IMR-90 (cell line): Measurements from ENCODE around the gene ARHGEF17. TPM values are rescaled to one million over a fixed set of nuclear protein-coding genes. Genes with fewer than 3 reads are reported as not detected.

Experiments
- ATAC-seq: fragments of 200-7000 bp; cut with Tn5 transposase; 2 replicates; pipeline ENCODE4 v1.9.1; 2020; ENCODE audit warnings: low read depth, mild to moderate bottlenecking, moderate library complexity
- BruUV-seq: library from RNA; stranded (reverse); fragments of 400-500 nt; replicated peaks from 2 replicates; lab custom pipeline; 2021; lab: Mats Ljungman, UMichigan
- CTCF ChIA-PET: fragments of 300-600 bp; formaldehyde crosslinking; extraction: SDS; loops from one replicate; lab custom pipeline; 2021; ENCODE audit warnings: antibody characterized with exemption; lab: Yijun Ruan, JAX
- POLR2A ChIA-PET: fragments of 300-600 bp; sonication (Branson Sonifier 250); formaldehyde crosslinking; loops from one replicate; lab custom pipeline; 2022; ENCODE audit warnings: antibody characterized with exemption; ENCODE audit not compliant: unreplicated experiment; lab: Charles Lee
- DNase-seq: peaks from one replicate; pipeline ENCODE4 v3.0.0; 2013
- H2AFZ ChIP-seq: replicated peaks from 2 replicates; pipeline ENCODE3; 2013; ENCODE audit warnings: low read length, mild to moderate bottlenecking; ENCODE audit not compliant: poor library complexity
- H2AK5ac ChIP-seq: 2 replicates; pipeline ENCODE4 v1.6.1; 2013; ENCODE audit warnings: low read depth, low read length, inconsistent platforms
- H2AK9ac ChIP-seq: replicated peaks from 2 replicates; pipeline ENCODE3; 2013; ENCODE audit warnings: mild to moderate bottlenecking, low read depth, low read length, moderate library complexity; ENCODE audit not compliant: poor library complexity
- H2BK120ac ChIP-seq: 2 replicates; pipeline ENCODE4 v1.6.1; 2013; ENCODE audit warnings: low read depth, low read length, inconsistent platforms
- H2BK15ac ChIP-seq: 3 replicates; pipeline ENCODE4 v1.6.1; 2013; ENCODE audit warnings: low read depth, low read length, inconsistent platforms
- H2BK20ac ChIP-seq: 2 replicates; pipeline ENCODE4 v1.6.1; 2013; ENCODE audit warnings: low read depth, mild to moderate bottlenecking, inconsistent platforms, low read length, moderate library complexity
- H2BK5ac ChIP-seq: 2 replicates; pipeline ENCODE4 v1.6.1; 2013; ENCODE audit warnings: mild to moderate bottlenecking, low read depth, low read length, inconsistent platforms; ENCODE audit not compliant: poor library complexity, severe bottlenecking
- H3K14ac ChIP-seq: replicated peaks from 2 replicates; pipeline ENCODE4 v1.6.1; 2013; ENCODE audit warnings: low read depth, low read length, inconsistent platforms
- H3K18ac ChIP-seq: 2 replicates; pipeline ENCODE4 v1.6.1; 2013; ENCODE audit warnings: low read depth, low read length, control low read depth
- H3K23ac ChIP-seq: 2 replicates; pipeline ENCODE4 v1.6.1; 2013; ENCODE audit warnings: low read depth, low read length, inconsistent platforms
- H3K27ac ChIP-seq: 2 replicates; pipeline ENCODE4 v1.5.1; 2013; ENCODE audit warnings: mild to moderate bottlenecking, control low read depth, low read length; ENCODE audit not compliant: insufficient read depth
- H3K27me3 ChIP-seq: 2 replicates; pipeline ENCODE4 v1.6.1; 2013; ENCODE audit warnings: low read length; ENCODE audit not compliant: control insufficient read depth, insufficient read depth
- H3K36me3 ChIP-seq: 2 replicates; pipeline ENCODE4 v1.6.1; 2013; ENCODE audit warnings: low read length, mixed read lengths; ENCODE audit not compliant: control insufficient read depth, insufficient read depth
- H3K4ac ChIP-seq: 2 replicates; pipeline ENCODE4 v1.6.1; 2013; ENCODE audit warnings: low read depth, low read length, inconsistent platforms
- H3K4me1 ChIP-seq: 2 replicates; pipeline ENCODE4 v1.6.1; 2013; ENCODE audit warnings: low read length, mixed read lengths; ENCODE audit not compliant: control insufficient read depth, insufficient read depth
- H3K4me2 ChIP-seq: 2 replicates; pipeline ENCODE4 v1.6.1; 2013; ENCODE audit warnings: low read depth, mild to moderate bottlenecking, control low read depth, low read length, moderate library complexity
- H3K4me3 ChIP-seq: 2 replicates; pipeline ENCODE4 v1.5.1; 2013; ENCODE audit warnings: low read depth, mild to moderate bottlenecking, control low read depth, low read length, moderate library complexity; ENCODE audit not compliant: insufficient read depth
- H3K56ac ChIP-seq: 2 replicates; pipeline ENCODE4 v1.6.1; 2013; ENCODE audit warnings: low read length, inconsistent platforms; ENCODE audit not compliant: insufficient read depth; ENCODE audit errors: extremely low read depth
- H3K79me1 ChIP-seq, 2 experiments: 2 replicates each; pipeline ENCODE4 v1.6.1; 2013; ENCODE audit warnings: low read length in 2 of 2, inconsistent platforms in 1 of 2, low read depth in 1 of 2
- H3K9ac ChIP-seq: 2 replicates; pipeline ENCODE4 v1.6.1; 2013; ENCODE audit warnings: low read depth, low read length, control low read depth
- H3K9me1 ChIP-seq: 2 replicates; pipeline ENCODE4 v1.6.1; 2013; ENCODE audit warnings: low read length, inconsistent platforms; ENCODE audit not compliant: insufficient read depth
- H3K9me3 ChIP-seq: 2 replicates; pipeline ENCODE4 v1.6.1; 2013; ENCODE audit warnings: low read length; ENCODE audit not compliant: control insufficient read depth, insufficient read depth
- H4K20me1 ChIP-seq: 2 replicates; pipeline ENCODE4 v1.6.1; 2013; ENCODE audit warnings: low read length, inconsistent platforms; ENCODE audit not compliant: insufficient read depth
- H4K5ac ChIP-seq: 2 replicates; pipeline ENCODE4 v1.6.1; 2013; ENCODE audit warnings: mild to moderate bottlenecking, low read depth, low read length, control low read depth
- H4K8ac ChIP-seq, 2 experiments: 2 replicates each; pipeline ENCODE4 v1.6.1; 2013; ENCODE audit warnings: low read depth in 2 of 2, low read length in 2 of 2, control low read depth in 1 of 2, inconsistent platforms in 1 of 2
- H4K91ac ChIP-seq: 2 replicates; pipeline ENCODE4 v1.6.1; 2013; ENCODE audit warnings: low read depth, low read length, inconsistent platforms; ENCODE audit not compliant: insufficient read depth
- BHLHE40 ChIP-seq: fragments of 150-350 bp; IDR thresholded peaks from 2 replicates; pipeline ENCODE4 v1.6.1; 2016; ENCODE audit warnings: mild to moderate bottlenecking, low read depth, low read length
- CEBPB ChIP-seq: IDR thresholded peaks from 2 replicates; pipeline ENCODE4 v1.6.1; 2012; ENCODE audit warnings: low read depth, low read length, improper control_type of control experiment
- CHD1 ChIP-seq: IDR thresholded peaks from 2 replicates; pipeline ENCODE4 v1.6.1; 2012; ENCODE audit warnings: low read depth, low read length, improper control_type of control experiment
- FOS ChIP-seq: fragments of 150-350 bp; IDR thresholded peaks from 2 replicates; pipeline ENCODE4 v1.6.1; 2016; ENCODE audit warnings: low read depth, low read length
- MAFK ChIP-seq: IDR thresholded peaks from 2 replicates; pipeline ENCODE4 v1.6.1; 2012; ENCODE audit warnings: low read depth, low read length, improper control_type of control experiment
- MAZ ChIP-seq: IDR thresholded peaks from 2 replicates; pipeline ENCODE4 v1.6.1; 2012; ENCODE audit warnings: low read depth, mild to moderate bottlenecking, low read length, improper control_type of control experiment, moderate library complexity, borderline replicate concordance
- MXI1 ChIP-seq: IDR thresholded peaks from 2 replicates; pipeline ENCODE4 v1.6.1; 2012; ENCODE audit warnings: low read depth, mild to moderate bottlenecking, low read length, moderate library complexity, borderline replicate concordance
- NFE2L2 ChIP-seq: fragments of 150-350 bp; IDR thresholded peaks from 2 replicates; pipeline ENCODE4 v1.6.1; 2016; ENCODE audit warnings: low read depth, mild to moderate bottlenecking, low read length
- POLR2A ChIP-seq: IDR thresholded peaks from 2 replicates; pipeline ENCODE4 v1.6.1; 2012; ENCODE audit warnings: mild to moderate bottlenecking, low read depth, low read length
- RAD21 ChIP-seq: IDR thresholded peaks from 2 replicates; pipeline ENCODE4 v1.6.1; 2012; ENCODE audit warnings: low read length, improper control_type of control experiment
- RCOR1 ChIP-seq: IDR thresholded peaks from 2 replicates; pipeline ENCODE4 v1.6.1; 2012; ENCODE audit warnings: mild to moderate bottlenecking, low read length, improper control_type of control experiment; ENCODE audit not compliant: insufficient replicate concordance
- RFX5 ChIP-seq: IDR thresholded peaks from 2 replicates; pipeline ENCODE4 v1.8.0; 2012; ENCODE audit warnings: low read depth, mild to moderate bottlenecking, low read length, moderate library complexity
- SMC3 ChIP-seq: fragments of 150-350 bp; IDR thresholded peaks from 2 replicates; pipeline ENCODE4 v1.6.1; 2016; ENCODE audit warnings: low read depth, mild to moderate bottlenecking, antibody characterized with exemption, low read length, moderate library complexity
- whole genome bisulfite sequencing, 2 experiments: methylation state at CpG; one replicate each; pipeline versions ENCODE4 v1.1.5 to v1.1.7; 2013; ENCODE audit warnings: missing lambda C conversion rate in 2 of 2; ENCODE audit not compliant: insufficient read length in 1 of 2; ENCODE audit errors: extremely low coverage in 2 of 2; 5-methylcytosine and 5-hydroxymethylcytosine counted together
- dilution Hi-C: fragments of 300-500 bp; cut with HindIII; formaldehyde crosslinking; loops from one replicate; pipeline ENCODE4 v1.14.3; 2018; ENCODE audit warnings: low sequenced_read_pairs; ENCODE audit not compliant: unreplicated experiment
- in situ Hi-C: fragments of 300-500 bp; cut with MboI; formaldehyde crosslinking; loops from 3 replicates; pipeline ENCODE4 v1.14.3; 2019; ENCODE audit warnings: low sequenced_read_pairs, inconsistent platforms, mixed read lengths
- intact Hi-C: fragments of 100-400 bp; cut with micrococcal nuclease; formaldehyde crosslinking; loops from 2 replicates; pipeline ENCODE4 v1.10.0; 2022
- polyA plus RNA-seq, 3 experiments: library from polyadenylated mRNA; depleted of rRNA; stranded (reverse); fragments of >200 nt; gene quantifications; 2 replicates each; pipeline ENCODE4 v1.2.3, GENCODE V29; 2012; ENCODE audit warnings: low replicate concordance in 1 of 3
- total RNA-seq: library from RNA; depleted of rRNA; stranded (reverse); fragments of >200 nt; gene quantifications from 2 replicates; pipeline ENCODE4 v1.2.3, GENCODE V29; 2012
- TF ChIP-seq, protein P1 (sequence below): fragments of 150-350 bp; IDR thresholded peaks from 2 replicates; pipeline ENCODE4 v1.6.1; 2017; ENCODE audit warnings: mild to moderate bottlenecking, antibody characterized with exemption, low read length, low read depth
- TF ChIP-seq, protein P2 (sequence below): fragments of 150-350 bp; IDR thresholded peaks from 2 replicates; pipeline ENCODE4 v1.6.1; 2016; ENCODE audit warnings: low read depth, mild to moderate bottlenecking, low read length, moderate library complexity, borderline replicate concordance
- TF ChIP-seq, protein P3 (sequence below): conservative IDR thresholded peaks from 2 replicates; pipeline ENCODE4 v1.5.1; 2012; ENCODE audit warnings: mild to moderate bottlenecking, low read depth, low read length, improper control_type of control experiment

Gene ARHGEF17
- total and polyA plus RNA-seq, 2 of the 4 experiments (the other 2 are of a cell fraction): 21.7 to 97.7 TPM

DNA sequence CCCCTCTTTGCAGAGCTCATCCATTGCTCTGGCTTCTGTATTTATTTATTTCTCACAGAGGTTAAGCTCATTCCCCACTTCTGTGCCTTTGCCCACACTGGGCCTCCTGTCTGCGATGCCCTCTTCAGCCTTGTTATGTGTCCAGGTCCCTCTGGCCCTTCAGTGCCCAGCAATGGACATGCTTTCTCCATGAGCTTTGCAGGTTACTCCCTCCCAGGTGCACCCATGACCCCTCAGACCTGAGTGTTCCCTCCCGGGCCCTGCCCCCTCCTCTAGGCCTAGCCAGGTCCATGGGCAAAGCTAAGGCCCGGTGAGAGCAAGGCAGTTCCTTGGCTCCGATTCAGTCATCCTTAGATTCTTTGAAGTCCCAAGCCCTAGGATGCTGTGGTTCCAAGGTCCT is 17.5 kb upstream of the ARHGEF17 start:
- no peak overlapping the region for H2AK9ac ChIP-seq
- no peaks in the 10 kb centered on the region for H3K36me3 ChIP-seq
- intact Hi-C loops: no loop called here
- peaks cover 14% of the 10 kb centered on the region for H3K9me1 ChIP-seq
- no peak overlapping the region for H3K23ac ChIP-seq
- ChIA-PET CTCF (interaction anchor here (0.5 to 4.0 kb wide), 2 partner anchors 45 to 105 kb away, joined by 3 to 34 read pairs; no protein-coding TSS in a partner anchor), POLR2A (no interaction called here)
- H3K4ac ChIP-seq: no peak overlapping the region
- no peak overlapping the region for H4K5ac ChIP-seq
- H3K4me3 ChIP-seq: no peak overlapping the region
- TF ChIP-seq FOS: no peak
- TF ChIP-seq RFX5: no peak
- TF ChIP-seq POLR2A: no peak
- TF ChIP-seq MAFK: no peak
- TF ChIP-seq, protein P1, sequence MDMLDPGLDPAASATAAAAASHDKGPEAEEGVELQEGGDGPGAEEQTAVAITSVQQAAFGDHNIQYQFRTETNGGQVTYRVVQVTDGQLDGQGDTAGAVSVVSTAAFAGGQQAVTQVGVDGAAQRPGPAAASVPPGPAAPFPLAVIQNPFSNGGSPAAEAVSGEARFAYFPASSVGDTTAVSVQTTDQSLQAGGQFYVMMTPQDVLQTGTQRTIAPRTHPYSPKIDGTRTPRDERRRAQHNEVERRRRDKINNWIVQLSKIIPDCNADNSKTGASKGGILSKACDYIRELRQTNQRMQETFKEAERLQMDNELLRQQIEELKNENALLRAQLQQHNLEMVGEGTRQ: no peak
- TF ChIP-seq, protein P2, sequence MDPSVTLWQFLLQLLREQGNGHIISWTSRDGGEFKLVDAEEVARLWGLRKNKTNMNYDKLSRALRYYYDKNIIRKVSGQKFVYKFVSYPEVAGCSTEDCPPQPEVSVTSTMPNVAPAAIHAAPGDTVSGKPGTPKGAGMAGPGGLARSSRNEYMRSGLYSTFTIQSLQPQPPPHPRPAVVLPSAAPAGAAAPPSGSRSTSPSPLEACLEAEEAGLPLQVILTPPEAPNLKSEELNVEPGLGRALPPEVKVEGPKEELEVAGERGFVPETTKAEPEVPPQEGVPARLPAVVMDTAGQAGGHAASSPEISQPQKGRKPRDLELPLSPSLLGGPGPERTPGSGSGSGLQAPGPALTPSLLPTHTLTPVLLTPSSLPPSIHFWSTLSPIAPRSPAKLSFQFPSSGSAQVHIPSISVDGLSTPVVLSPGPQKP: no peak
- TF ChIP-seq, protein P3, sequence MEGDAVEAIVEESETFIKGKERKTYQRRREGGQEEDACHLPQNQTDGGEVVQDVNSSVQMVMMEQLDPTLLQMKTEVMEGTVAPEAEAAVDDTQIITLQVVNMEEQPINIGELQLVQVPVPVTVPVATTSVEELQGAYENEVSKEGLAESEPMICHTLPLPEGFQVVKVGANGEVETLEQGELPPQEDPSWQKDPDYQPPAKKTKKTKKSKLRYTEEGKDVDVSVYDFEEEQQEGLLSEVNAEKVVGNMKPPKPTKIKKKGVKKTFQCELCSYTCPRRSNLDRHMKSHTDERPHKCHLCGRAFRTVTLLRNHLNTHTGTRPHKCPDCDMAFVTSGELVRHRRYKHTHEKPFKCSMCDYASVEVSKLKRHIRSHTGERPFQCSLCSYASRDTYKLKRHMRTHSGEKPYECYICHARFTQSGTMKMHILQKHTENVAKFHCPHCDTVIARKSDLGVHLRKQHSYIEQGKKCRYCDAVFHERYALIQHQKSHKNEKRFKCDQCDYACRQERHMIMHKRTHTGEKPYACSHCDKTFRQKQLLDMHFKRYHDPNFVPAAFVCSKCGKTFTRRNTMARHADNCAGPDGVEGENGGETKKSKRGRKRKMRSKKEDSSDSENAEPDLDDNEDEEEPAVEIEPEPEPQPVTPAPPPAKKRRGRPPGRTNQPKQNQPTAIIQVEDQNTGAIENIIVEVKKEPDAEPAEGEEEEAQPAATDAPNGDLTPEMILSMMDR: no peak
- TF ChIP-seq CHD1: no peak
- TF ChIP-seq BHLHE40: no peak
- TF ChIP-seq NFE2L2: no peak
- TF ChIP-seq MAZ: no peak
- no peak for TF ChIP-seq RAD21
- no peak for TF ChIP-seq CEBPB
- TF ChIP-seq RCOR1: no peak
- no peak for TF ChIP-seq SMC3
- TF ChIP-seq MXI1: no peak
- H4K20me1 ChIP-seq: no peaks in the 10 kb centered on the region
- no TSS peak for BruUV-seq
- no peak overlapping the region for H2BK20ac ChIP-seq
- H2BK120ac ChIP-seq: no peak overlapping the region
- H2BK5ac ChIP-seq: no peak overlapping the region
- ATAC-seq: no peak
- H3K9ac ChIP-seq: no peak overlapping the region
- H4K91ac ChIP-seq: no peak overlapping the region
- H3K56ac ChIP-seq: no peak overlapping the region
- no peak for DNase-seq
- dilution Hi-C loops: no loop called here
- H3K4me2 ChIP-seq: no peak overlapping the region
- H3K27me3 ChIP-seq: no peaks in the 10 kb centered on the region
- H3K18ac ChIP-seq: no peak overlapping the region
- H4K8ac ChIP-seq: no peak overlapping the region
- no peaks in the 10 kb centered on the region for H3K79me1 ChIP-seq
- H3K14ac ChIP-seq: no peak overlapping the region
- in situ Hi-C loops: no loop called here
- H2AK5ac ChIP-seq: no peak overlapping the region
- no peak overlapping the region for H3K27ac ChIP-seq
- peak overlapping the region; percentile 5 for H2AFZ ChIP-seq
- no peaks in the 10 kb centered on the region for H3K9me3 ChIP-seq
- no peak overlapping the region for H2BK15ac ChIP-seq
- 93% methylated on average over 4 of the region's 4 CpGs; no CpG with 5 or more reads in 1 of the 2 experiments for WGBS, 2 experiments
- peaks cover 10% of the 10 kb centered on the region for H3K4me1 ChIP-seq
